SHP77 (cell line): ENCODE data around the gene BLOC1S4.
"Not testable (repeated sequence)": the region's sequence is repeated elsewhere in the genome, so short reads cannot be mapped to it uniquely, and the experiment has no call there.

Experiments used
- DNase-seq, 2 experiments: peaks; one replicate each; lab custom pipeline; 2025; lab: John Stamatoyannopoulos, UW

BLOC1S4 gene

DNA sequence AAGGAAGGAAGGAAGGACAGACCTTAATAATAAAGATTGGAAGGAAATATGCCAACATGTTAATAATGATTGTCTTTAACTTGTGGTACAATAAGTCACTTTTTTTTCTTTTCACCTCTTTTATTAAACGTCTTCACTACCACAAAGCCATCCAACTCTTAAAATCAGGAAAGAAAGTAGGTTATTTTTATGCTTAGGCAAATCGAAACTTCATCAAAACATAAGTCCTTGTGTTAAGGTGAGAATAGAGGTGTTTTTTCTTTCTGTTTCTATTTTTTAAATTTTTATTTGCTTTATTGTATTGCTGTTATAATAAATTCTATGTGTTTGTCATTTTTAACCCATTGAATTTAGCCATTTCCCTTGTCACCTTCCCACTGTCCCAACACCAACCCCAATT, 26.5 kb downstream of the BLOC1S4 start:
- DNase-seq, result no peak

DNA sequence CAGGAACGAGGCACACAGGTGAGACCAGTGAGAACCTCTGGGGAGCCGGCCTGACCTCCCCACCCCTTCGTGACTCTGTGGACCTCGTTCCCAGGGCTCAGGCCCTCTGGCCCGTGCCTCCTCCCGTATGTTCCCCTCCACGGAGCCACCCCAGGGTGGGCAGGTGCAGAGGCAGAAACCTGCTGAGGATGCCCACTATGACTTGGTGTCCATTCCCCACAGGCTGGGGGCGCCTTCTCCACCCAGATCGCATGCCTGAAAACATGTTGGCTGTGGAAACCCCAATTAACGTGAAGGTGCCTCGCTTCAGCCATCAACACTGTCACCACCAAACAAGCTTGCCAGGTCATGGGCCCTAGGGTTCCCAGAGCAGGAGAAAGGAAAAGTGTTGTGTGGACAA, 27.0 kb downstream of the BLOC1S4 start:
- DNase-seq, result no peak

DNA sequence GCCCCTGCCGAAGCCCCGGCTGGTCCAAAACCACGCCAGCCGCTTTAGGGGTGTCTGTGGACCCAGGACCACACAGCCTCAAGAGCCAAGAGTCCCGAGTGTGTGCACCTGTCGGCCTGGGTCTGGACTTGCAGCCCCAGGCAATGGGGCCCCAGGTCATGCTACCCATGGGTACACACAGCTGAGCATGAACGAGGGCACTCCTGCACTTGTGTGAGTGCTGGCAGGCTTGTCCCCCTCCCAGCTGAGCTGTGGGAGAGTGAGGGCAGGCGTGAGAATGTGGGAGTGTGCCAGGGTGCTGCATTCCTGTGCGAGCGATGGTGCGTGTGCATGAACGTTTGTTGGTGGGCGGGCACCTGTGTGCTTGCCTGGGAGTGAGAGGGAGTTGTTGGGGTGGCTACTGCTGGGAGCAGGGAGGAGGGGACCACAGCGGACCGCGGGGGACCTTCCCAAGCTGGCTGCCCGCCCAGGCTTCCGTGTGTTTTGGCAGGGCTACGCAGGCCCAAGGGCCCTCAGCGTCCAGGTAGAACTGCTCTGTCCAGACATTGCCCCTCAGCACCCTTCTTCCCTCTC, 30.8 kb downstream of the BLOC1S4 start:
- no peak for DNase-seq

DNA sequence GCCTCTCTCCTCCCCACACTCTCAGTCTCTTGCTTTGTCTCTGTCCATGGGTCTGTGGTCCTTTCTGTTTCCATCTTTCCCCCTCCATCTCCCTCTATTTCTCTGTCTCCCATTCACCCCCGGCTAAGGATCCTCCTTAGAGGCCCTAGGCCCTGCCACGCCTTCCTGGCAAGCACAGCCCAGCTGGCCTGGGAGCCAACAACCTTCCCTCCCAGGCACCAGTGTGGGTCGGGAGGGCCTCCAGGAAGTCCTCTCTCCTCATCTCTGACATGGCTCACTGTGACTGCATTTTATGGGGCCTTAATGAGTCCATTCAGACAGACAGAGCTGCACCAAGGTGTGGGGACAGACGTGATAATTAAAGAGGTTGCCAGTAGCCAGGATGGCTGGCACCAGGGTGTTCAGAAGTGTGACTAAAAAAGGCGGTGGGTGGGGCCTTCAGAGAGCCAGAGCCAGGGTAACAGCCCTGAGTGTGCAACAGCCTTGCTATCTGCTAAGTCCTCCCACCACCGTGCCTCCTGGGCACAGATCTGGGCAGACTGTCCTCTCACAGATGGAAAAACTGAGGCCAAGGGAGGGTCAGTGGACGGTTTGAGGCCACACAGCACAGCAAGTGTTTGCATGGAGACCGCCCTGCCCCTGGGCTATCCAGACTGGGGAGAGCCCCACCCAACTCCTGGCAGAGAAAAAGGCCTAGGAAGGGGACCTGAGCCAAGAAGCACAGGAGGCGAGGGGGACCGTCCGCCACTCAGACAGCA, 31.5 kb downstream of the BLOC1S4 start:
- peak in 1 of 2 experiments; percentile 13 for DNase-seq

- DNase-seq, result no peak
Observed at GRCh38 chr4:6748286-6748685, 32.3 kb downstream of the BLOC1S4 start.

DNA sequence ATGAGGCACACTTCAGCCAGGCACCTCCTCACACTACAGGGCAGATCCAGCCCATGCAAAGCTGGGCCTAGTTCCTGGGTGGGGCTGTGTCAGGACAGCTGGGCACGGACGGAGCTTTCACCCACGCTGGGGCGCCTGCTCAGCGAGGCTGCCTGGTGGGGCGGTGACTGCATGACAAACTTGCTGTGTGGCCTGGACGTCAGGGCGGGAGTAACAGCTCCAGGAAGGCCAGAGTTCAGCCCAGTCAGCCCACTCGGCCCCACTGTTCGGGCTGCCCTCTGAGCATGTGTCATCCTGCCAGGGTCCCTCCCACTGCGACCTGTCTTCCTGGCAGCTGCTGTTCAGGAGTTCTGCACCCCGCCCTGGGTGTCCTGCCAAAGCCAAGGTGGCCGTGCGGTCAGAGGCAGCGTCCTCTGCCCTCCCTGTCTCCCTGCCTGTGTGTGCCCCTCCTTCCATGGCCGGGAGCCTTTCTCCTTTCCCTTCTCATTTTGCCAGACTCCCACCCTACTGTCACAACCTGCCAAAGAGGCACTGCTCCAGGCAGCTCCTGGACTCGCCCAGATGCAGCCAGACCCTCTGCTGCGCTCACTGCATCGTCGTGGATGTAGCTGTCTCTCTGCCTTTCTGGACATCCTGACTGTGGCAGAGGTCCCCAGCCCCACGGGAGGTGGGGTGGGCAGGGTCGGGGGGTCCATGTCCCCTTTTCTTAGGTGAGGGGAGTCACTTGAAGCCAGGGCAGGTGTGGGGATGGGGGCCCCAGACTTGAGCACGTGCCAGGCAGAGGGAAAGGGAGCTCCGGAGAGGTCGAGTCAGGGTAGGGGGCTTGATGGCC, 33.6 kb downstream of the BLOC1S4 start:
- peak in 1 of 2 experiments; percentile 35 for DNase-seq

DNA sequence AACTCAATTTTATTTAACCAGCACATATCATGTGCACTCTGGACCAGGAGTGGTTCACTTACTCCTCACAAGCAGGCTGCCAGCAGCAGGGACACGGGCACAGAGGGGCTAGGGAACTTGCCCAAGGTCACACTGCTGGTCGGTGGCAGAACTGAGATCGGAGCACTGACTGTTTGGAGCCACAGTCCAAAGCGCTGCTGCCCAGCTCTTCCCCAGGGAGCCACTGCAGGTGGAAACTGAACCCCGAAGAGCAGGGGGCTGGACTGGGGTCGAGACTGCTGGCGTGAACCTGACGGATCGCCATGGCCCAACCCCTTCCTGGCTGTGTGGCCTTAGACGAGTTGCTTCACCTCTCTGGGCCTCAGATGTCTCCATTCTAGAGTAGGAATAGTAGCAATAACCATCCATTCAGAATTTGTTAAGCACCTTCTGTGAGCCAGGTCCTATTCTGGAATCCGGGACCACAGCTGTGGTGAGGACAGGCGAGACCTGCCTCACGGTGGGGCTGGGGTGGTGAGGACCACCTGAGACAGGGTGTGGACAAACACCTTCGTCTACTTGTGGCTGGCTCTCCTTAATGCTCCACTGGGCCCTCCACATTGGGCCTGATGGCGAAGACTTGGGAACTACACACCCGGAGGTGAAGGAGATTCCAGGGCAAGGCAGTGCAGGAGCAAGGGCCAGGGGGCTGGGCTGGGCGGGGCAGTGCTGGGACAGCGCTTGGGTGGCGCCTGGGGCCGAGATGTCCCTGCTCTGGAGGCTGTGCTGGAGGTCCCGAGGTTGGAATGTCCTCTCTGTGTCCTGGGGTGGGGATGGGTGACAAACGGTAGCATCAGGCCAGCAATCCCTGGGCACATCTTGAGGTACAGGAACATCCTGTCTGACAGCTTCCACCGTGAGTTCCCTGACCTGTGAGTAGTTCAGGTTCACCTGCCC, 34.6 kb downstream of the BLOC1S4 start:
- DNase-seq, result no peak

- no peak for DNase-seq
Observed at GRCh38 chr4:6751611-6752485, 35.9 kb downstream of the BLOC1S4 start.

- DNase-seq, result no peak
Observed at GRCh38 chr4:6752486-6752829, 36.5 kb downstream of the BLOC1S4 start.

GRCh38 chr4:6753103-6753560, 37.2 kb downstream of the BLOC1S4 start:
- no peak for DNase-seq

- no peak for DNase-seq
Observed at GRCh38 chr4:6753891-6754290, 37.9 kb downstream of the BLOC1S4 start.

DNA sequence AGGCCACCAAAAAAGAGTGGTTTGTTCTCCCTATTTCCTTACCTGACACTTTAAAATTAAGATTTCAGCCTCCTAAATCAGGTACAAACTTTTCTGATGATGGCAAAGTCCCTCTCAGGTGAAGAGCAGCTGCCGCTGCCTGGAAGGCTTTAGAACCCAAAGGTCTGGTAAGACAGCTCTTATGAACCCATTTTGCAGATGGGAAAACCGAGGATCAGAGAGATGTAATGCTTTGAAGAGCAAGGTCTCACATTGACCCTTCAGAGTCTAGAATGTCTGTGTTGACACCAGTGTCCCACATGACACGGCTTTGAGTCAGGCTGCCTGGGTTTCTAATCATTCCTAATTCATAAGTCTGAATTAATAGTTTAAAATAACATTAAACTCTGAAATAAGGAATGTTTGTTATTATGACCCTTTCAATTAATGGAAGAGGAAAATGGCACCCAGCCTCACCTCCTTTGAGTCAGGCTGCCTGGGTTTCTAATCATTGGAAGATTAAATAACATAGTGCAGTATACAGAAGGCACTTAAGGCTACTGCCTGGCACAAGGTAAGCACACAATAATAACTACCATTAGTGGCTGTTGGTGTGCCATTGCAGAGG, 38.6 kb downstream of the BLOC1S4 start:
- DNase-seq, result no peak

DNA sequence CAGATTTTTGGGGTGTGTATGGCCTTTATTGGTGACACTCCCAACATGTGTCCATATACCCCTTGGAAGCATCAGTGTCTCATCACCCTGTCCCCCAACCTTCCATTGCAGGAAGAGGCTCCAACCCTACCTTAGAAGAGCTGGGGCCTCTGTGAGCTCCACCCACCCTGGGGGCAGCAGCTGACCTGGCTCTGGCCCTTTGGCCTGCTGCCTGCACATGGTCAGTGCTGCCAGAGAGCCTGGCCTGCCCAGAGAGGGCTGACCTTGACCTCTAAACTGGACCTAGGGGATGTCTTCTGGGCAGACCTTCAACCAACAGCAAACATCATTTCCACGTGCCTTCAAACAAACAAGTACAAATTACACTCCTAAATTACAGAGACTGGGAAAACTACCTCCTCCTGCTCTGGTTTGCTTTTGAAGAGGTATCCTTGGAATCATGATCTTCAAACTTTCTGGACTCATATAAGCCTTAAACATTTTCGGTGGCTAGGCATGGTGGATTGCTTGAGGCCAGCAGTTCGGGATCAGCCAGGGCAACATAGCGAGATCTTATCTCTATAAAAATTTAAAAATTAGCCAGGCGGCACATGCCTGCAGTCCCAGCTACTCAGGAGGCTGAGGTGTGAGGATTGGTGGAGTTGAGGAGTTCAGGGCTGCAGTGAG, 39.2 kb downstream of the BLOC1S4 start:
- no peak for DNase-seq

GRCh38 chr4:6756345-6756744, 40.4 kb downstream of the BLOC1S4 start:
- not testable (repeated sequence) for DNase-seq

GRCh38 chr4:6758728-6759127, 42.8 kb downstream of the BLOC1S4 start:
- DNase-seq, result no peak

- no peak for DNase-seq
Observed at GRCh38 chr4:6760865-6761264, 44.9 kb downstream of the BLOC1S4 start.

DNA sequence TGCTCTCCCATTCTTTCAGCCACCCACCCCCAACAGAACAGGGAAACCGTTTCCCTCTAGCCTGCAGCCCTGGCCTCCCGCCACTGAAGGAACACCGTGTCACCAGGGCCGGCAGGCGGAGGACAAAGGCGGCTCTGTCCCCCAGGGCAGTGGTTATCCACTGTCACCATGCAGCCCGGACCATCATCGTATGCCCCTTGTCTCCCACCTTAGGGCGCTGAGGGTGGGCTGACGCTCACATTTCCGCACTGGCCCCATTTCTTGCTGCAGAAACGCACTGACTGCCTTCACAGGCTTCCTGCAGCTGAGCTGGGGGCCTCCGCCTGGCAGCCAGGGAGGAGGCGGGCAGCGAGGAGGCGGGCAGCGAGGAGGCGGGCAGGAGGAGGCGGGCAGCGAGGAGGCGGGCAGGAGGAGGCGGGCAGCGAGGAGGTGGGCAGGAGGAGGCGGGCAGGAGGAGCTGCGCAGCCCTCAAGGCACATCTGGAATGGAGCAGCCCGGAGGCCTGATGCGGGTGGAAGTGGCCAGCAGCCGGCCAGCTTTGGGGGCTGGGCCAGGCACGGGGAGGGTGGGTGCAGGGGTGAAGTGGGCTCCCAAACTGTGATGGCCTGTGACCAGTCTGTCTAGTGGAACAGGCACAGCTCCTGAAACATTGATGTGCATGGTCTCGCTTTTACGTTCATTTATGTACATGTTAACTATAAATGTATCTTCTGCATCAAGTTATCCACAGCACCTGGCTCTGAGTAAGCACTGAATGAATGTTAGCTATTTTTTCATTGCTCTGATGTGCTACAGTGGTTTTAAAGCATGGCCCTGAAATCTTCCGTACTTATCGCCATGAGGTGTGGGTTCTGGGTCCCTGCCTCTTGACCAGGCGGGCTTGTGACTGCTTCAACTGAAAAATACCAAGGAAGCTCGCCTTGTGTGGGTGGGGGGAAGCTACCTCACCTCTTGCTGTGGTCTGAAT, 46.0 kb downstream of the BLOC1S4 start:
- DNase-seq, result no peak

GRCh38 chr4:6763330-6763851, 47.4 kb downstream of the BLOC1S4 start:
- DNase-seq, result no peak
